ENCODE measurements around the gene TRIM2. TPM values are rescaled to one million over a fixed set of nuclear protein-coding genes. Genes with fewer than 3 reads are reported as not detected.

The TRIM2 gene
- total and polyA plus RNA-seq, 7 experiments from 2014 or later, result 0.12 to 3.9 (median 2.1) TPM

DNA sequence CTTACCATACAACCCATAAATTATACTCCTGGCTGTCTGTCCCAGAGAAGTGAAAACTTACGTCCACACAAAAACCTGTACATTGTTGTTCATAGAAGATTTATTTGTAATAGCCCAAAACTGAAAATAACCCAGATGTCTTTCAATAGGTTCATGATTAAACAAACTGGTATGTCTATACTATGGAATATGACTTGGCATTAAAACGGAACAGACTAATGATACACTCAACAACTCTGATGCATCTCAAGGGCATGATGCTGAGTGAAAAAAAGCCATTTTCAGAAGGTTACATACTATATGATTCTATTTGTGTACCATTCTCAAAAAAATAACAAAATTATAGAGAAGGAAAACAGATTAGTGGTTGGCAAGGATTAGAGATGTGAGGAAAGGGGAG, 128.7 kb downstream of the TRIM2 start:
- Mint-ChIP-seq H3K4me1 (peaks cover 0 to 5% (median 0%) of the 10 kb centered on the region in 7 donors), H3K9me3 (no peaks in the 10 kb centered on the region), H3K27ac (no peak overlapping the region), H3K4me3 (no peak overlapping the region), H3K36me3 (peaks cover 0 to 3% (median 0%) of the 10 kb centered on the region in 5 donors), H3K27me3 (peaks cover 0 to 13% (median 0%) of the 10 kb centered on the region in 5 donors)
- Histone ChIP-seq H3K27me3 (ENCODE audit: control insufficient read depth in 2 of 2, insufficient read depth in 2 of 2, low read length in 2 of 2) (no peaks in the 10 kb centered on the region), H3K9me3 (ENCODE audit: control insufficient read depth in 2 of 3, low read length in 3 of 3) (no peaks in the 10 kb centered on the region), H3K4me1 (ENCODE audit: control insufficient read depth in 2 of 2, insufficient read depth in 2 of 2, low read length in 2 of 2) (no peaks in the 10 kb centered on the region), H3K4me3 (ENCODE audit: low read length) (no peak overlapping the region), H3K27ac (ENCODE audit: low read depth, low read length) (no peak overlapping the region), H3K36me3 (ENCODE audit: control insufficient read depth in 2 of 3, insufficient read depth in 3 of 3, low read length in 3 of 3) (no peaks in the 10 kb centered on the region)
- ATAC-seq, result no peak
- no peak for DNase-seq
- ChIA-PET CTCF (no interaction called here), POLR2A (no interaction called here)
- intact Hi-C loops (cut with micrococcal nuclease), result no loop called here

DNA sequence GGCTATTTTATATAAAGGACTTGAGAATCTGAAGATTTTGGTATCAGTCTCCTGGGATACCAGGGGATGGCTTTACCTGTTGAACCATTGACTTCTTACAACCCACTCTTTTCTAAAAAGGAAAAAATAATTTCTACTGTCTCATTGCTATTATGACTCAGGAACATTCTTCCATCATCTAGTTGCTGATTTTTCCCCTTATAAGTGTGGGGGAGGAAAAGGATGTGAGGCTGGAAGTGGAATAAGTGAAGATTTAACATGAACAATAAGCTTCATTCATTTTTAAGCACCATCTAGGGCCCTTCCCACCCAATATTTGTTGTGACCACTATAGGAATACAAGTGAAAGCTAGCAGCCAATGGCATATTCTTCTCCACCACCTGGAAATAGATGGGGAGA, 129.6 kb downstream of the TRIM2 start:
- H3K4me3 Mint-ChIP-seq, result no peak overlapping the region
- H3K27me3 ChIP-seq (ENCODE audit: control insufficient read depth in 2 of 2, insufficient read depth in 2 of 2, low read length in 2 of 2), result no peaks in the 10 kb centered on the region
- no peak overlapping the region for H3K27ac Mint-ChIP-seq
- peaks cover 0 to 3% (median 0%) of the 10 kb centered on the region in 5 donors for H3K36me3 Mint-ChIP-seq
- H3K27ac ChIP-seq (ENCODE audit: low read depth, low read length), result no peak overlapping the region
- ChIA-PET CTCF (no interaction called here), POLR2A (interaction anchor here (0.6 kb wide), 1 partner anchor 269 kb away, joined by 3 read pairs; no protein-coding TSS in a partner anchor)
- no peaks in the 10 kb centered on the region for H3K36me3 ChIP-seq (ENCODE audit: control insufficient read depth in 2 of 3, insufficient read depth in 3 of 3, low read length in 3 of 3)
- no peak for DNase-seq
- H3K4me3 ChIP-seq (ENCODE audit: low read length), result no peak overlapping the region
- no peak for ATAC-seq
- no peaks in the 10 kb centered on the region for H3K9me3 ChIP-seq (ENCODE audit: control insufficient read depth in 2 of 3, low read length in 3 of 3)
- H3K4me1 ChIP-seq (ENCODE audit: control insufficient read depth in 2 of 2, insufficient read depth in 2 of 2, low read length in 2 of 2), result no peaks in the 10 kb centered on the region
- no peaks in the 10 kb centered on the region for H3K9me3 Mint-ChIP-seq
- H3K4me1 Mint-ChIP-seq, result peaks cover 0 to 5% (median 0%) of the 10 kb centered on the region in 7 donors
- peaks cover 0 to 13% (median 0%) of the 10 kb centered on the region in 5 donors for H3K27me3 Mint-ChIP-seq
- intact Hi-C loops (cut with micrococcal nuclease), result no loop called here

DNA sequence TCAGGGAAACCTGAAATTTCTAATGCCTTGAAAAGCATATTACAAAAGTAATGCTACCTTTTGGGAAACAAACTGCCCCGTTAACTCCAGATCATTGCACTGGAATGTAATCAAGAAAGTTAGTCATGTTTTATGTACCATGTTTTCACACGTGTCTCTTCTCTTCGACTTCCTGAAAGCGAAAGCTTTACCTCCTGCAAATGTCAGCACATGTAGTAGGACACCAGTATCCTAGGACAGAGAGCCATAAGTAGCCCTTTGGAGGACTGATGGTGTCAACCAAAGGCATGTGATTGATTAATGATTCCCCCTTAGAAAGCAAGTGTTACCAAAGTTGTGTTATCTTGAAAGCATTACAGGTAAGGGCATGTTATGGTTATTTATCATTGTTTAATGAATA, 131.4 kb downstream of the TRIM2 start:
- no peak overlapping the region for H3K27ac ChIP-seq (ENCODE audit: low read depth, low read length)
- no peaks in the 10 kb centered on the region for H3K36me3 ChIP-seq (ENCODE audit: control insufficient read depth in 2 of 3, insufficient read depth in 3 of 3, low read length in 3 of 3)
- Mint-ChIP-seq H3K27ac (no peak overlapping the region), H3K4me1 (peaks cover 0 to 5% (median 0%) of the 10 kb centered on the region in 7 donors), H3K9me3 (no peaks in the 10 kb centered on the region), H3K4me3 (no peak overlapping the region), H3K36me3 (peaks cover 0 to 3% (median 0%) of the 10 kb centered on the region in 5 donors), H3K27me3 (peaks cover 0 to 19% (median 0%) of the 10 kb centered on the region in 5 donors)
- DNase-seq, result no peak
- H3K9me3 ChIP-seq (ENCODE audit: control insufficient read depth in 2 of 3, low read length in 3 of 3), result no peaks in the 10 kb centered on the region
- no peak for ATAC-seq
- H3K27me3 ChIP-seq (ENCODE audit: control insufficient read depth in 2 of 2, insufficient read depth in 2 of 2, low read length in 2 of 2), result no peaks in the 10 kb centered on the region
- ChIA-PET POLR2A (no interaction called here), CTCF (interaction anchor here (1.4 kb wide), 1 partner anchor 238 kb away, joined by 3 read pairs; no protein-coding TSS in a partner anchor)
- intact Hi-C loops (cut with micrococcal nuclease), result no loop called here
- no peak overlapping the region for H3K4me3 ChIP-seq (ENCODE audit: low read length)
- H3K4me1 ChIP-seq (ENCODE audit: control insufficient read depth in 2 of 2, insufficient read depth in 2 of 2, low read length in 2 of 2), result no peaks in the 10 kb centered on the region

DNA sequence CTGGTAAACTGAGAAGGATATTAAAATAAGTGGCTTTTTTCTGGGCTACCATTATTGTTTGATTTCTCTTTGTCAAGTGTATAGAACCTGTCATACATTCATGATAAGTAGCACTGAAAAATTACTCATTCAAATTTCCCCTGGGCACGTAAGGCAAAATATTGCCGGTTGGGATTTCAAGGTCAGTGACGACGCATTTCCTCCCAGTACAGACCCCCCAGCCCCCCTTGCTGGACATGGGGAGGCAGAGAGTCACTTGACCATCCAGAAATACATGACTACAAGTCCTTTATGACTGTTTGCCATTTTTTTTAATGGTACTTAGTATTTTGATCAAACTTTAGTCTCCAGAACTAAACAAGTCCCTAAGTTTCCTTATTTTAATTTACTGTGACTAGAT, 133.4 kb downstream of the TRIM2 start:
- ChIA-PET POLR2A (no interaction called here), CTCF (interaction anchor here (0.6 kb wide), 1 partner anchor 343 kb away, joined by 3 read pairs; no protein-coding TSS in a partner anchor)
- Mint-ChIP-seq H3K4me3 (no peak overlapping the region), H3K36me3 (peaks cover 0 to 3% (median 0%) of the 10 kb centered on the region in 5 donors), H3K27me3 (peaks cover 0 to 28% (median 6%) of the 10 kb centered on the region in 5 donors), H3K9me3 (no peaks in the 10 kb centered on the region), H3K4me1 (peaks cover 0 to 10% (median 0%) of the 10 kb centered on the region in 7 donors), H3K27ac (no peak overlapping the region)
- Histone ChIP-seq H3K4me1 (ENCODE audit: control insufficient read depth in 2 of 2, insufficient read depth in 2 of 2, low read length in 2 of 2) (no peaks in the 10 kb centered on the region), H3K27me3 (ENCODE audit: control insufficient read depth in 2 of 2, insufficient read depth in 2 of 2, low read length in 2 of 2) (no peaks in the 10 kb centered on the region), H3K4me3 (ENCODE audit: low read length) (no peak overlapping the region), H3K27ac (ENCODE audit: low read depth, low read length) (no peak overlapping the region), H3K36me3 (ENCODE audit: control insufficient read depth in 2 of 3, insufficient read depth in 3 of 3, low read length in 3 of 3) (no peaks in the 10 kb centered on the region), H3K9me3 (ENCODE audit: control insufficient read depth in 2 of 3, low read length in 3 of 3) (no peaks in the 10 kb centered on the region)
- intact Hi-C loops (cut with micrococcal nuclease), result no loop called here
- DNase-seq (no peak), ATAC-seq (no peak)

DNA sequence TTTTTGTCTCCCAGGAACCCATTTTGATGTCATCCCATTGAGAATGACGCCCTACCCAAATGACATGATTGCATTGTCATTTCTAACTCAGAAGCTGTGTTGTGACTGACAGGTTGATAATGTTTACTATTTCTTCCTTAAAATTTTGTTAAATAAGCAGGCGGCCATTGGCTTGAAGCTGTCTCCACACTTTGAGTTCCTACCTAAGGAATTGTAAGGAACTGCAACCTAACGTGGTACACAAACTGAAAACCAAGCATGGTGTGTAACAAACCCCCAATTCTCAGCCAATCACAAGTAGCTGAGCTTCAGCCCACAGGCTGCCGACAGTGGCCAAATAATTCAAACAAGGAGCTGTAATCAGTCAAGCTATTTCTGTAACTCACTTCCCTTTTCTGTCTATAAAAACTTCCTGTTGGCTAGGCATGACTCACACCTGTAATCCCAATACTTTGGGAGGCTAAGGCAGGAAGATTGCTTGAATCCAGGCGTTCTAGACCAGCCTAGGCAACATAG, 137.4 kb downstream of the TRIM2 start:
- POLR2A ChIA-PET, result interaction anchor here (0.7 kb wide), 1 partner anchor 15 kb away, joined by 3 read pairs; no protein-coding TSS in a partner anchor
- intact Hi-C loops (cut with micrococcal nuclease), result loop anchor here in 1 of 2 donors (10.0 kb wide), 1 partner anchor 1213 kb away; the partner anchor contains the start of gene PLRG1
- no peak for ATAC-seq

DNA sequence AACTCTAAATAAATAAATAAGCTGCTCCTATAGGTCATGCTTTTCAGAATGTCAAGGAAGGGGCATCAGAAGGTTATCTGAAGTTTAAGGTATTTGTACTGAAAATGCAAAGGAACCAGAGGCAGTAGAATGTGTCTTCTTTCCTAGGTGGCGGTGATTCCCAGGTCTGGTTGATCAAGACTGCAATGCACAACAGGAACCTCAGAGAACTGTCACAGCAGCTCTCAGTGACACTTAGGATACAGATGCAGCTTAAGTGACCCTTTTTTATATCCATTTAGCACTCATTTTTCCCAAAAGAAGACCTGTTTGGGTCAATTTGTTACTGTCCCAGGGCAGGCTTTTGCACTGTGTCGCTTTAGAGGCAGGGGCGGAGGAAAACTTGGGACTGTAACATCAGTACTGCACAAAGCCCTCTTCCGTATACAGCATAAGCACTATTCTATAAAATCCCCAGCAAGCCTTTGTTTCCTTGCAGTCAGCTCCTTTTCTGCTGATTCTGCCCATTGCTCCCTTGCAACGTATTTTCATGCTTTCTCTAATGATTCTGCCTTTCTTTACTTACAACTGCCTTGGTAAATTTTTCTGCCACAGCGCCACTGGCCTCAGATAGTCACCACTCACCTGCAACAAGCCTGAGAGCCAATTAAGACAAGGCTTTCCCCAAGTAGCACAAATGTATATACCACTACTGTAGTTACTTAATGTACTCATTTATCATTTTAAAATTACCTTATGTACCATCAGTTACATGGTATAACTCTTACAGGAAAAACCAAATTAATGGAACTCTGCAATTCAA, 138.7 kb downstream of the TRIM2 start:
- Histone ChIP-seq H3K9me3 (ENCODE audit: control insufficient read depth in 2 of 3, low read length in 3 of 3) (no peaks in the 10 kb centered on the region), H3K4me1 (ENCODE audit: control insufficient read depth in 2 of 2, insufficient read depth in 2 of 2, low read length in 2 of 2) (peaks cover 0 to 8% of the 10 kb centered on the region in 2 donors), H3K27me3 (ENCODE audit: control insufficient read depth in 2 of 2, insufficient read depth in 2 of 2, low read length in 2 of 2) (no peaks in the 10 kb centered on the region), H3K4me3 (ENCODE audit: low read length) (no peak overlapping the region), H3K27ac (ENCODE audit: low read depth, low read length) (no peak overlapping the region), H3K36me3 (ENCODE audit: control insufficient read depth in 2 of 3, insufficient read depth in 3 of 3, low read length in 3 of 3) (no peaks in the 10 kb centered on the region)
- no peaks in the 10 kb centered on the region for H3K36me3 Mint-ChIP-seq
- H3K4me1 Mint-ChIP-seq, result peaks cover 4 to 34% (median 22%) of the 10 kb centered on the region in 7 donors
- no peaks in the 10 kb centered on the region for H3K9me3 Mint-ChIP-seq
- POLR2A ChIA-PET, result no interaction called here
- peak overlapping the region in 5 of 10 donors; percentile 27 to 59 (median 53) for H3K4me3 Mint-ChIP-seq
- H3K27ac Mint-ChIP-seq, result peak overlapping the region in 2 of 9 donors; percentile 28 to 38
- peaks cover 0 to 23% (median 6%) of the 10 kb centered on the region in 5 donors for H3K27me3 Mint-ChIP-seq
- ATAC-seq, result no peak
- intact Hi-C loops (cut with micrococcal nuclease), result loop anchor here in 1 of 2 donors (10.0 kb wide), 1 partner anchor 1212 kb away; the partner anchor contains the start of gene PLRG1
- CTCF ChIA-PET, result interaction anchor here (0.7 to 2.0 kb wide), 8 partner anchors 20 to 407 kb away, joined by 3 to 14 read pairs (median 4); no protein-coding TSS in a partner anchor
- no peak for DNase-seq

More for the DNA sequence above, 137.4 kb downstream of the TRIM2 start:
- Mint-ChIP-seq H3K9me3 (no peaks in the 10 kb centered on the region), H3K27me3 (peaks cover 0 to 27% (median 6%) of the 10 kb centered on the region in 5 donors), H3K4me3 (peak overlapping the region in 1 of 10 donors; percentile 38), H3K36me3 (no peaks in the 10 kb centered on the region), H3K27ac (no peak overlapping the region), H3K4me1 (peaks cover 4 to 22% (median 11%) of the 10 kb centered on the region in 7 donors)
- no peak overlapping the region for H3K4me3 ChIP-seq (ENCODE audit: low read length)
- no peaks in the 10 kb centered on the region for H3K27me3 ChIP-seq (ENCODE audit: control insufficient read depth in 2 of 2, insufficient read depth in 2 of 2, low read length in 2 of 2)
- H3K27ac ChIP-seq (ENCODE audit: low read depth, low read length), result no peak overlapping the region
- peaks cover 0 to 8% of the 10 kb centered on the region in 2 donors for H3K4me1 ChIP-seq (ENCODE audit: control insufficient read depth in 2 of 2, insufficient read depth in 2 of 2, low read length in 2 of 2)
- CTCF ChIA-PET, result interaction anchor here (0.5 to 2.0 kb wide), 4 partner anchors 232 to 676 kb away, joined by 3 to 14 read pairs (median 4); no protein-coding TSS in a partner anchor
- H3K36me3 ChIP-seq (ENCODE audit: control insufficient read depth in 2 of 3, insufficient read depth in 3 of 3, low read length in 3 of 3), result no peaks in the 10 kb centered on the region
- DNase-seq, result no peak
- no peaks in the 10 kb centered on the region for H3K9me3 ChIP-seq (ENCODE audit: control insufficient read depth in 2 of 3, low read length in 3 of 3)
